HG03521 (cell line): Measurements from ENCODE around the gene HSPB1.
"Not testable (repeated sequence)": the region's sequence is repeated elsewhere in the genome, so short reads cannot be mapped to it uniquely, and the experiment has no call there.

Source experiments
- ATAC-seq: cut with Tn5 transposase; IDR thresholded peaks from one replicate; pipeline ENCODE4 v1.9.1; 2021; ENCODE audit warnings: mild to moderate bottlenecking, moderate library complexity; ENCODE audit not compliant: unreplicated experiment

HSPB1 gene

GRCh38 chr7:76302347-76303201, at the start of gene HSPB1:
HSPB1 (plus strand) TSS chr7:76302673; CDS start chr7:76302713, 40 bp downstream.
- no peak for ATAC-seq

GRCh38 chr7:76254781-76255180, 47.7 kb upstream of the HSPB1 start:
- ATAC-seq, result no peak

- no peak for ATAC-seq
Measured at GRCh38 chr7:76257973-76258372, 44.5 kb upstream of the HSPB1 start.

GRCh38 chr7:76259124-76260093, 43.1 kb upstream of the HSPB1 start:
- no peak for ATAC-seq

- ATAC-seq, result no peak
Measured at GRCh38 chr7:76260171-76260703, 42.2 kb upstream of the HSPB1 start.

GRCh38 chr7:76261329-76261728, 41.1 kb upstream of the HSPB1 start:
- ATAC-seq, result no peak

GRCh38 chr7:76261931-76262330, 40.5 kb upstream of the HSPB1 start:
- ATAC-seq, result no peak

GRCh38 chr7:76262683-76263402, 39.6 kb upstream of the HSPB1 start:
- no peak for ATAC-seq

- ATAC-seq, result no peak
Measured at GRCh38 chr7:76265299-76265698, 37.2 kb upstream of the HSPB1 start.

- ATAC-seq, result no peak
Measured at GRCh38 chr7:76267107-76267893, 35.2 kb upstream of the HSPB1 start.

GRCh38 chr7:76267894-76268183, 34.6 kb upstream of the HSPB1 start:
- ATAC-seq, result no peak

- no peak for ATAC-seq
Measured at GRCh38 chr7:76268376-76268775, 34.1 kb upstream of the HSPB1 start.

GRCh38 chr7:76269895-76270294, 32.6 kb upstream of the HSPB1 start:
- no peak for ATAC-seq

- not testable (repeated sequence) for ATAC-seq
Measured at GRCh38 chr7:76271384-76271783, 31.1 kb upstream of the HSPB1 start.

- no peak for ATAC-seq
Measured at GRCh38 chr7:76272142-76272541, 30.3 kb upstream of the HSPB1 start.

- ATAC-seq, result no peak
Measured at GRCh38 chr7:76272851-76273497, 29.5 kb upstream of the HSPB1 start.

- ATAC-seq, result no peak
Measured at GRCh38 chr7:76273503-76273902, 29.0 kb upstream of the HSPB1 start.

GRCh38 chr7:76278540-76278939, 23.9 kb upstream of the HSPB1 start:
- ATAC-seq, result no peak

GRCh38 chr7:76280408-76280807, 22.1 kb upstream of the HSPB1 start:
- ATAC-seq, result no peak
